HG03575 (cell line): ENCODE results near the gene PER2.

ENCODE experiments used
- ATAC-seq: cut with Tn5 transposase; IDR thresholded peaks from one replicate; pipeline ENCODE4 v1.9.1; 2021; ENCODE audit not compliant: unreplicated experiment, insufficient number of reproducible peaks, low FRiP score; ENCODE audit errors: extremely low read depth

Gene PER2

GRCh38 chr2:238239543-238239862, 48.9 kb downstream of the PER2 start:
- no peak for ATAC-seq

- no peak for ATAC-seq
Observed at GRCh38 chr2:238238766-238239542, 49.5 kb downstream of the PER2 start.

GRCh38 chr2:238238311-238238765, 50.1 kb downstream of the PER2 start:
- ATAC-seq, result no peak

- ATAC-seq, result no peak
Observed at GRCh38 chr2:238237431-238238135, 50.8 kb downstream of the PER2 start.

GRCh38 chr2:238236571-238236970, 51.8 kb downstream of the PER2 start:
- ATAC-seq, result no peak

GRCh38 chr2:238235856-238236255, 52.6 kb downstream of the PER2 start:
- ATAC-seq, result no peak

GRCh38 chr2:238235331-238235732, 53.1 kb downstream of the PER2 start:
- no peak for ATAC-seq

- ATAC-seq, result no peak
Observed at GRCh38 chr2:238233625-238234024, 54.8 kb downstream of the PER2 start.

GRCh38 chr2:238231809-238232208, 56.6 kb downstream of the PER2 start:
- ATAC-seq, result no peak

- no peak for ATAC-seq
Observed at GRCh38 chr2:238231251-238231793, 57.1 kb downstream of the PER2 start.

GRCh38 chr2:238230699-238231098, 57.7 kb downstream of the PER2 start:
- ATAC-seq, result no peak

- ATAC-seq, result no peak
Observed at GRCh38 chr2:238228700-238229099, 59.7 kb downstream of the PER2 start.

GRCh38 chr2:238227587-238228032, 60.8 kb downstream of the PER2 start:
- no peak for ATAC-seq

GRCh38 chr2:238226698-238227586, 61.5 kb downstream of the PER2 start:
- ATAC-seq, result no peak

- ATAC-seq, result no peak
Observed at GRCh38 chr2:238225911-238226697, 62.3 kb downstream of the PER2 start.

- no peak for ATAC-seq
Observed at GRCh38 chr2:238225121-238225520, 63.3 kb downstream of the PER2 start.

- no peak for ATAC-seq
Observed at GRCh38 chr2:238224356-238225035, 63.9 kb downstream of the PER2 start.

GRCh38 chr2:238220892-238221521, 67.4 kb downstream of the PER2 start:
- no peak for ATAC-seq
